ENCODE data around the gene NKAIN2. TPM values are rescaled to one million over a fixed set of nuclear protein-coding genes. Genes with fewer than 3 reads are reported as not detected.

The NKAIN2 gene
- polyA plus RNA-seq, 1 of the 3 experiments (the other 2 are of a cell fraction): not detected

DNA sequence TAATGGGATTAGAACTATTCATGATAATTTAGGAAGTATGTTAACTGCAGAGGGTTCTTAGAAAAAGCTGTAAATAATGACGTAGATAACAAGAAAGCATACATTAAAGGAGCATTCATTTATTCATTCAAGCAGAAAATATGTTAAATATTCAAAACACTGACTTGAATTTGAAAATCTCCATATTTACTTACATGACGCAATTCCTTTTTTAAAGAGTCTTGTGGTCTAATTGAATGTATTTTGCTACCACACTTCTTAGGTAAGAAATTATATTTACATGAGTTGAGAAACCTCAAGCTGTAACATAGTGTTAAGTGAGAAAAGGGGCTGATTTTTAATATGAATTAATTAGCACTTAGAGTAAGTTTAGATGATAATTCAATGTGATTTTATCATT, 38.9 kb upstream of the NKAIN2 start:
- H3K79me2 ChIP-seq (ENCODE audit: insufficient read depth): no peaks in the 10 kb centered on the region
- CTCF ChIA-PET: no interaction called here
- TF ChIP-seq GATA2 (CRISPR knock-in tag; IDR thresholded peaks at IDR 0.05) (no peak), RCOR1 (IDR thresholded peaks at IDR 0.05; ENCODE audit: low read length) (no peak), ZBTB33 (IDR thresholded peaks at IDR 0.05; ENCODE audit: borderline replicate concordance, low read depth) (no peak), TAF1 (IDR thresholded peaks at IDR 0.05; ENCODE audit: borderline replicate concordance, low read depth, low read length) (no peak), POLR2AphosphoS5 (IDR thresholded peaks at IDR 0.05; ENCODE audit: low read depth, low read length) (no peak), ELF1 (IDR thresholded peaks at IDR 0.05) (no peak), MXI1 (IDR thresholded peaks at IDR 0.05; ENCODE audit: low read depth, low read length) (no peak), MEF2A (IDR thresholded peaks at IDR 0.05; ENCODE audit: borderline replicate concordance, low read depth) (no peak), FOSL2 (IDR thresholded peaks at IDR 0.05; ENCODE audit: borderline replicate concordance, low read depth) (no peak), NFIC (IDR thresholded peaks at IDR 0.05; ENCODE audit: borderline replicate concordance) (no peak), EP300 (IDR thresholded peaks at IDR 0.05; ENCODE audit: borderline replicate concordance in 1 of 2, low read depth in 1 of 2, low read length in 1 of 2) (no peak), RFX5 (IDR thresholded peaks at IDR 0.05; ENCODE audit: low read length) (no peak), RAD21 (IDR thresholded peaks at IDR 0.05; ENCODE audit: low read length) (no peak), GABPA (IDR thresholded peaks at IDR 0.05; ENCODE audit: low read depth) (no peak), TEAD4 (IDR thresholded peaks at IDR 0.05; ENCODE audit: borderline replicate concordance, insufficient read depth) (no peak)
- TF ChIP-seq, protein P1, sequence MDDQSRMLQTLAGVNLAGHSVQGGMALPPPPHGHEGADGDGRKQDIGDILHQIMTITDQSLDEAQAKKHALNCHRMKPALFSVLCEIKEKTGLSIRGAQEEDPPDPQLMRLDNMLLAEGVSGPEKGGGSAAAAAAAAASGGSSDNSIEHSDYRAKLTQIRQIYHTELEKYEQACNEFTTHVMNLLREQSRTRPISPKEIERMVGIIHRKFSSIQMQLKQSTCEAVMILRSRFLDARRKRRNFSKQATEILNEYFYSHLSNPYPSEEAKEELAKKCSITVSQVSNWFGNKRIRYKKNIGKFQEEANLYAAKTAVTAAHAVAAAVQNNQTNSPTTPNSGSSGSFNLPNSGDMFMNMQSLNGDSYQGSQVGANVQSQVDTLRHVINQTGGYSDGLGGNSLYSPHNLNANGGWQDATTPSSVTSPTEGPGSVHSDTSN (IDR thresholded peaks at IDR 0.05): no peak
- TF ChIP-seq, protein P2, sequence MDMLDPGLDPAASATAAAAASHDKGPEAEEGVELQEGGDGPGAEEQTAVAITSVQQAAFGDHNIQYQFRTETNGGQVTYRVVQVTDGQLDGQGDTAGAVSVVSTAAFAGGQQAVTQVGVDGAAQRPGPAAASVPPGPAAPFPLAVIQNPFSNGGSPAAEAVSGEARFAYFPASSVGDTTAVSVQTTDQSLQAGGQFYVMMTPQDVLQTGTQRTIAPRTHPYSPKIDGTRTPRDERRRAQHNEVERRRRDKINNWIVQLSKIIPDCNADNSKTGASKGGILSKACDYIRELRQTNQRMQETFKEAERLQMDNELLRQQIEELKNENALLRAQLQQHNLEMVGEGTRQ (IDR thresholded peaks at IDR 0.05; ENCODE audit: borderline replicate concordance, low read depth, low read length): no peak
- TF ChIP-seq, protein P3, sequence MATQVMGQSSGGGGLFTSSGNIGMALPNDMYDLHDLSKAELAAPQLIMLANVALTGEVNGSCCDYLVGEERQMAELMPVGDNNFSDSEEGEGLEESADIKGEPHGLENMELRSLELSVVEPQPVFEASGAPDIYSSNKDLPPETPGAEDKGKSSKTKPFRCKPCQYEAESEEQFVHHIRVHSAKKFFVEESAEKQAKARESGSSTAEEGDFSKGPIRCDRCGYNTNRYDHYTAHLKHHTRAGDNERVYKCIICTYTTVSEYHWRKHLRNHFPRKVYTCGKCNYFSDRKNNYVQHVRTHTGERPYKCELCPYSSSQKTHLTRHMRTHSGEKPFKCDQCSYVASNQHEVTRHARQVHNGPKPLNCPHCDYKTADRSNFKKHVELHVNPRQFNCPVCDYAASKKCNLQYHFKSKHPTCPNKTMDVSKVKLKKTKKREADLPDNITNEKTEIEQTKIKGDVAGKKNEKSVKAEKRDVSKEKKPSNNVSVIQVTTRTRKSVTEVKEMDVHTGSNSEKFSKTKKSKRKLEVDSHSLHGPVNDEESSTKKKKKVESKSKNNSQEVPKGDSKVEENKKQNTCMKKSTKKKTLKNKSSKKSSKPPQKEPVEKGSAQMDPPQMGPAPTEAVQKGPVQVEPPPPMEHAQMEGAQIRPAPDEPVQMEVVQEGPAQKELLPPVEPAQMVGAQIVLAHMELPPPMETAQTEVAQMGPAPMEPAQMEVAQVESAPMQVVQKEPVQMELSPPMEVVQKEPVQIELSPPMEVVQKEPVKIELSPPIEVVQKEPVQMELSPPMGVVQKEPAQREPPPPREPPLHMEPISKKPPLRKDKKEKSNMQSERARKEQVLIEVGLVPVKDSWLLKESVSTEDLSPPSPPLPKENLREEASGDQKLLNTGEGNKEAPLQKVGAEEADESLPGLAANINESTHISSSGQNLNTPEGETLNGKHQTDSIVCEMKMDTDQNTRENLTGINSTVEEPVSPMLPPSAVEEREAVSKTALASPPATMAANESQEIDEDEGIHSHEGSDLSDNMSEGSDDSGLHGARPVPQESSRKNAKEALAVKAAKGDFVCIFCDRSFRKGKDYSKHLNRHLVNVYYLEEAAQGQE (IDR thresholded peaks at IDR 0.05; ENCODE audit: low read depth, low read length): no peak
- H3K4me2 ChIP-seq: no peak overlapping the region
- H3K4me3 ChIP-seq (ENCODE audit: low read depth in 2 of 2, low read length in 1 of 2): no peak overlapping the region
- no peaks in the 10 kb centered on the region for H3K9me3 ChIP-seq
- no peaks in the 10 kb centered on the region for H3K4me1 ChIP-seq (ENCODE audit: control insufficient read depth in 1 of 2, insufficient read depth in 2 of 2, low read depth in 1 of 2, low read length in 1 of 2)
- H3K27me3 ChIP-seq (ENCODE audit: insufficient read depth): no peaks in the 10 kb centered on the region
- H3F3A ChIP-seq (replicated peaks; ENCODE audit: insufficient read depth): no peaks in the 10 kb centered on the region
- H3K9ac ChIP-seq: no peak overlapping the region
- 5% methylated on average over 2 of the region's 2 CpGs for WGBS (ENCODE audit: low lambda C conversion rate)
- no peaks in the 10 kb centered on the region for H3K36me3 ChIP-seq (replicated peaks in 1 of 2; ENCODE audit: control insufficient read depth in 1 of 2, insufficient read depth in 2 of 2, low read length in 1 of 2)
- DNase-seq: no peak
- no peaks in the 10 kb centered on the region for H4K20me1 ChIP-seq (ENCODE audit: insufficient read depth)
- no peaks in the 10 kb centered on the region for H3K9me2 ChIP-seq
- H2AFZ ChIP-seq (ENCODE audit: low read depth): no peak overlapping the region
- no peak overlapping the region for H3K27ac ChIP-seq (ENCODE audit: low read depth in 2 of 2, low read length in 1 of 2)
- POLR2A ChIA-PET: no interaction called here

Measured in SK-N-SH (cell line).